Liver (tissue), 9 donors: ENCODE data around the gene GABRE. TPM values are rescaled to one million over a fixed set of nuclear protein-coding genes. Genes with fewer than 3 reads are reported as not detected.

Source experiments
- DNase-seq: peaks from one replicate; pipeline ENCODE4 v3.0.0-alpha.2; 2017; ENCODE audit warnings: low spot score
- H3K27ac ChIP-seq, 2 donors: one replicate each; pipeline ENCODE4 v1.7.0; 2013; ENCODE audit warnings: inconsistent platforms in 2 of 2, low read length in 2 of 2, control low read depth in 1 of 2, low read depth in 1 of 2, mild to moderate bottlenecking in 1 of 2
- H3K27me3 ChIP-seq, 4 donors: one replicate each; pipeline versions ENCODE4 v1.6.1 to v1.7.0; 2013; ENCODE audit warnings: low read length in 3 of 4, inconsistent platforms in 1 of 4, mild to moderate bottlenecking in 1 of 4, moderate library complexity in 1 of 4; ENCODE audit not compliant: control insufficient read depth in 4 of 4, insufficient read depth in 4 of 4
- H3K36me3 ChIP-seq, 4 donors: one replicate each; pipeline versions ENCODE4 v1.6.1 to v1.7.0; 2013; ENCODE audit warnings: low read length in 3 of 4, mild to moderate bottlenecking in 3 of 4, low read depth in 1 of 4, moderate library complexity in 1 of 4; ENCODE audit not compliant: control insufficient read depth in 4 of 4, insufficient read depth in 3 of 4
- H3K4me1 ChIP-seq, 4 donors: one replicate each; pipeline versions ENCODE4 v1.6.1 to v1.7.0; 2013; ENCODE audit warnings: low read length in 3 of 4, mild to moderate bottlenecking in 3 of 4, moderate library complexity in 1 of 4; ENCODE audit not compliant: control insufficient read depth in 4 of 4, insufficient read depth in 4 of 4
- H3K4me3 ChIP-seq, 3 donors: one replicate each; pipeline versions ENCODE4 v1.6.1 to v1.7.0; 2013; ENCODE audit warnings: low read length in 3 of 3, control low read depth in 1 of 3, low read depth in 1 of 3, mild to moderate bottlenecking in 1 of 3
- H3K9ac ChIP-seq, 2 donors: one replicate each; pipeline ENCODE4 v1.7.0; 2013; ENCODE audit warnings: low read length in 2 of 2, mild to moderate bottlenecking in 2 of 2, moderate library complexity in 2 of 2, control low read depth in 1 of 2, low read depth in 1 of 2
- H3K9me3 ChIP-seq, 4 donors: one replicate each; pipeline versions ENCODE4 v1.6.1 to v1.7.0; 2013; ENCODE audit warnings: low read length in 3 of 4; ENCODE audit not compliant: control insufficient read depth in 4 of 4
- CTCF ChIP-seq: fragments of 150-350 bp; IDR thresholded peaks from 2 replicates; pipeline ENCODE4 v1.5.1; 2017; ENCODE audit warnings: improper control_type of control experiment, low read depth, low read length; ENCODE audit not compliant: missing input control
- EGR1 ChIP-seq, 2 donors: IDR thresholded peaks; 2 replicates each; pipeline ENCODE4 v1.6.1; 2016 to 2018; ENCODE audit warnings: antibody characterized with exemption in 2 of 2, low read depth in 2 of 2
- FOXA1 ChIP-seq: IDR thresholded peaks from 2 replicates; pipeline ENCODE4 v1.6.1; 2016; ENCODE audit warnings: antibody characterized with exemption
- FOXA2 ChIP-seq: IDR thresholded peaks from 2 replicates; pipeline ENCODE4 v1.6.1; 2016; ENCODE audit warnings: antibody characterized with exemption
- HNF4A ChIP-seq, 2 donors: conservative IDR thresholded peaks; 2 replicates each; pipeline ENCODE4 v1.6.1; 2016; ENCODE audit warnings: antibody characterized with exemption in 2 of 2, mild to moderate bottlenecking in 2 of 2
- HNF4G ChIP-seq: IDR thresholded peaks from 2 replicates; pipeline ENCODE4 v1.6.1; 2016; ENCODE audit warnings: antibody characterized with exemption
- JUND ChIP-seq, 2 donors: IDR thresholded peaks; 2 replicates each; pipeline ENCODE4 v1.6.1; 2016; ENCODE audit warnings: antibody characterized with exemption in 2 of 2
- MAX ChIP-seq: IDR thresholded peaks from 2 replicates; pipeline ENCODE4 v1.6.1; 2016; ENCODE audit warnings: antibody characterized with exemption
- RAD21 ChIP-seq, 2 donors: IDR thresholded peaks; 2 replicates each; pipeline ENCODE4 v1.6.1; 2016; ENCODE audit warnings: antibody characterized with exemption in 2 of 2, mild to moderate bottlenecking in 2 of 2
- REST ChIP-seq: IDR thresholded peaks from 2 replicates; pipeline ENCODE4 v1.6.1; 2016; ENCODE audit warnings: antibody characterized with exemption, mild to moderate bottlenecking
- RXRA ChIP-seq, 2 donors: IDR thresholded peaks; 2 replicates each; pipeline ENCODE4 v1.6.1; 2017 to 2018; ENCODE audit warnings: antibody characterized with exemption in 2 of 2, mild to moderate bottlenecking in 1 of 2
- TAF1 ChIP-seq: conservative IDR thresholded peaks from 2 replicates; pipeline ENCODE4 v1.6.1; 2016; ENCODE audit warnings: antibody characterized with exemption, mild to moderate bottlenecking
- YY1 ChIP-seq: IDR thresholded peaks from 2 replicates; pipeline ENCODE4 v1.6.1; 2016; ENCODE audit warnings: antibody characterized with exemption, mild to moderate bottlenecking
- ZBTB33 ChIP-seq: IDR thresholded peaks from 2 replicates; pipeline ENCODE4 v1.6.1; 2016; ENCODE audit warnings: antibody characterized with exemption
- WGBS: extraction: QIAGEN DNeasy Blood & Tissue Kit; methylation state at CpG from one replicate; pipeline ENCODE4 v1.1.7; 2013; 5-methylcytosine and 5-hydroxymethylcytosine counted together
- polyA plus RNA-seq, 2 donors: library from polyadenylated mRNA; stranded (reverse) in 1 of 2; unstranded in 1 of 2; fragments of 200-250 nt in 1 of 2; fragments of >200 nt in 1 of 2; fragmentation: Nextera tagmentation in 1 of 2; extraction: Ambion mirVana in 1 of 2; gene quantifications; one replicate each; pipeline versions ENCODE4 v1.2.1 to v1.2.3, GENCODE V29; 2013 to 2015
- total RNA-seq, 2 donors: library from RNA; depleted of rRNA; stranded (reverse); fragments of >200 nt; gene quantifications; one replicate each; pipeline ENCODE4 v1.2.3, GENCODE V29; 2014
- donor health status: healthy.
- donor health status: healthy.
- donor health status: healthy.
- donor health status: healthy.
- donor health status: healthy.

GABRE gene
- total and polyA plus RNA-seq, 4 donors: 0.49 to 4.9 (median 0.64) TPM

GRCh38 chrX:151975228-151975593, 735 bp upstream of the GABRE start:
- TF ChIP-seq ZBTB33: no peak
- TF ChIP-seq HNF4G: no peak
- TF ChIP-seq REST: no peak
- TF ChIP-seq FOXA1: no peak
- TF ChIP-seq RXRA (IDR thresholded peaks at IDR 0.05): no peak
- TF ChIP-seq JUND (IDR thresholded peaks at IDR 0.05): no peak
- TF ChIP-seq RAD21 (IDR thresholded peaks at IDR 0.05): no peak
- no peak for TF ChIP-seq CTCF
- TF ChIP-seq YY1: no peak
- TF ChIP-seq EGR1 (IDR thresholded peaks at IDR 0.05; ENCODE audit: low read depth in 2 of 2): no peak
- no peak for TF ChIP-seq HNF4A (conservative IDR thresholded peaks at IDR 0.05)
- TF ChIP-seq TAF1: no peak
- TF ChIP-seq FOXA2: no peak
- no peak for TF ChIP-seq MAX
- H3K4me3 ChIP-seq: no peak overlapping the region
- no peak overlapping the region for H3K9ac ChIP-seq

GRCh38 chrX:151973851-151974335, 583 bp downstream of the GABRE start:
- TF ChIP-seq FOXA2: no peak
- no peak for TF ChIP-seq YY1
- no peak for TF ChIP-seq JUND (IDR thresholded peaks at IDR 0.05)
- no peak for TF ChIP-seq HNF4A (conservative IDR thresholded peaks at IDR 0.05)
- DNase-seq: no peak

More at GRCh38 chrX:151975228-151975593, 735 bp upstream of the GABRE start:
- 58% methylated on average over 8 of the region's 8 CpGs for WGBS
- Histone ChIP-seq H3K27ac (no peak overlapping the region), H3K9me3 (no peaks in the 10 kb centered on the region), H3K36me3 (no peaks in the 10 kb centered on the region), H3K4me1 (no peaks in the 10 kb centered on the region), H3K27me3 (peaks cover 0 to 4% (median 0%) of the 10 kb centered on the region in 4 donors)
- no peak for DNase-seq

More at GRCh38 chrX:151973851-151974335, 583 bp downstream of the GABRE start:
- H3K9ac ChIP-seq: no peak overlapping the region
- 15% methylated on average over 21 of the region's 21 CpGs for WGBS
- H3K27ac ChIP-seq: peak overlapping the region; percentile 15 to 25
- H3K27me3 ChIP-seq: peaks cover 0 to 4% (median 0%) of the 10 kb centered on the region in 4 donors
- no peaks in the 10 kb centered on the region for H3K36me3 ChIP-seq
- H3K9me3 ChIP-seq: no peaks in the 10 kb centered on the region
- H3K4me1 ChIP-seq: no peaks in the 10 kb centered on the region
- H3K4me3 ChIP-seq: peak overlapping the region in 2 of 3 donors; percentile 6 to 49
